Effector memory CD8-positive, alpha-beta T cell (primary cell): ENCODE measurements around the gene MACIR.

Experiments
- ATAC-seq: fragments of 150-1000 bp; cut with Tn5 transposase; replicated peaks from 2 replicates; pipeline ENCODE4 v1.10.0; 2021; ENCODE audit warnings: mild to moderate bottlenecking, moderate library complexity
- DNase-seq, 3 experiments: peaks; one replicate each; pipeline ENCODE4 v3.0.0; 2021
- H3K27ac Mint-ChIP-seq, 2 donors: one replicate each; pipeline ENCODE4 v1.8.0; 2022; ENCODE audit warnings: mild to moderate bottlenecking in 2 of 2, mixed read lengths in 2 of 2, moderate library complexity in 2 of 2
- H3K27me3 Mint-ChIP-seq, 2 donors: one replicate each; pipeline ENCODE4 v1.8.0; 2022; ENCODE audit warnings: mixed read lengths in 2 of 2
- H3K36me3 Mint-ChIP-seq: one replicate; pipeline ENCODE4 v1.8.0; 2022; ENCODE audit warnings: mild to moderate bottlenecking, moderate library complexity, mixed read lengths; ENCODE audit not compliant: insufficient read depth
- H3K4me1 Mint-ChIP-seq, 2 donors: one replicate each; pipeline ENCODE4 v1.8.0; 2022; ENCODE audit warnings: low read depth in 2 of 2, mixed read lengths in 2 of 2
- H3K4me3 Mint-ChIP-seq, 2 donors: one replicate each; pipeline ENCODE4 v1.8.0; 2022; ENCODE audit warnings: mild to moderate bottlenecking in 2 of 2, mixed read lengths in 2 of 2, moderate library complexity in 2 of 2
- H3K9me3 Mint-ChIP-seq, 2 donors: one replicate each; pipeline ENCODE4 v1.8.0; 2022; ENCODE audit warnings: mixed read lengths in 2 of 2

MACIR gene

GRCh38 chr5:103228061-103228460 is 30.5 kb upstream of the MACIR start:
- no peak for ATAC-seq
- Mint-ChIP-seq H3K4me1 (peaks cover 0 to 2% of the 10 kb centered on the region in 2 donors), H3K9me3 (no peaks in the 10 kb centered on the region), H3K27me3 (peaks cover 37 to 39% of the 10 kb centered on the region in 2 donors), H3K36me3 (no peaks in the 10 kb centered on the region), H3K4me3 (no peak overlapping the region), H3K27ac (no peak overlapping the region)
- DNase-seq = no peak

DNA sequence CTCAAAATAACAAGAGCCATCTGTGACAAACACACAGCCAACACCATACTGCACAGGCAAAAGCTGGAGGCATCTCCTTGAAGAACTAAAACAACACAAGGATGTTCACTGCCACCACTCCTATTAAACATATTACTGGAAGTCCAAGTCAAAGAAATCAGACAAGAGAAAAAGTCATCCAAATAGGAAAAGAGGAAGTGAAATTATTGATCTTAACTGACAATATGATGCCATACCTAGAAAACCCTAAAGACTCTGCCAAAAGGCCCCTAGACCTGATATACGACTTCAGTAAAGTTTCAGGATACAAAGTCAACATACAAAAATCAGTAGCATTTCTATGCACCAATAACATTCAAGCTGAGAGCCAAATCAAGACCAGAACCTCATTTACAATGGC is 30.0 kb upstream of the MACIR start:
- no peak overlapping the region for H3K4me3 Mint-ChIP-seq
- H3K4me1 Mint-ChIP-seq = peaks cover 0 to 2% of the 10 kb centered on the region in 2 donors
- peaks cover 37 to 39% of the 10 kb centered on the region in 2 donors for H3K27me3 Mint-ChIP-seq
- no peaks in the 10 kb centered on the region for H3K36me3 Mint-ChIP-seq
- no peak overlapping the region for H3K27ac Mint-ChIP-seq
- no peaks in the 10 kb centered on the region for H3K9me3 Mint-ChIP-seq
- DNase-seq (no peak), ATAC-seq (no peak)

- Mint-ChIP-seq H3K4me3 (no peak overlapping the region), H3K27me3 (peaks cover 20 to 21% of the 10 kb centered on the region in 2 donors), H3K36me3 (no peaks in the 10 kb centered on the region), H3K4me1 (no peaks in the 10 kb centered on the region), H3K9me3 (no peaks in the 10 kb centered on the region), H3K27ac (no peak overlapping the region)
- ATAC-seq (peak; percentile 80), DNase-seq (peak in 1 of 3 experiments; percentile 12)
These were observed 26.1 kb upstream of the MACIR start for GRCh38 chr5:103232393-103232999.

GRCh38 chr5:103234239-103234975 is 24.2 kb upstream of the MACIR start:
- H3K4me1 Mint-ChIP-seq = no peaks in the 10 kb centered on the region
- H3K9me3 Mint-ChIP-seq = no peaks in the 10 kb centered on the region
- no peak overlapping the region for H3K27ac Mint-ChIP-seq
- no peak overlapping the region for H3K4me3 Mint-ChIP-seq
- peaks cover 14 to 18% of the 10 kb centered on the region in 2 donors for H3K27me3 Mint-ChIP-seq
- no peak for DNase-seq
- no peaks in the 10 kb centered on the region for H3K36me3 Mint-ChIP-seq
- ATAC-seq = no peak

DNA sequence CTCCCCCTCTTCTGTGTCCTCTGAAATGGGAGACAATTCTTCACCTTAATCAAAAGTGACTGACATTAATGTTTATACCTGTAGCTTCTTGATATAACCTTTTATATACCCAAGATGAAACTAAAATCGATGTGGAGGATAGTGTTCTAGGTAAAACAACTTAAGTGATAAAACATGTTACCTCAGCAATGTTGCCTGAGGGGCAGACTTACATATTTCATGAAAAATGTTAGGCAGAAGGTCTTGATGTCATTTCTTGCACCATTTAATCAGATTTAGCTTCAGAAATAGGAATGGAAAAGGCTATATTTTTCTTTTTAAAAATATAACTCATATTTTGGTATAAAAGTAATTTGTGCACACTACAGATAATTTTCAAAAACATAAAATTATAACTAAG is 22.7 kb upstream of the MACIR start:
- no peaks in the 10 kb centered on the region for H3K9me3 Mint-ChIP-seq
- no peaks in the 10 kb centered on the region for H3K36me3 Mint-ChIP-seq
- no peak overlapping the region for H3K27ac Mint-ChIP-seq
- DNase-seq = no peak
- no peaks in the 10 kb centered on the region for H3K4me1 Mint-ChIP-seq
- no peak for ATAC-seq
- no peak overlapping the region for H3K4me3 Mint-ChIP-seq
- H3K27me3 Mint-ChIP-seq = peaks cover 17 to 23% of the 10 kb centered on the region in 2 donors

GRCh38 chr5:103237778-103238177 is 20.8 kb upstream of the MACIR start:
- no peak overlapping the region for H3K4me3 Mint-ChIP-seq
- H3K4me1 Mint-ChIP-seq = no peaks in the 10 kb centered on the region
- ATAC-seq = no peak
- H3K27ac Mint-ChIP-seq = no peak overlapping the region
- H3K36me3 Mint-ChIP-seq = no peaks in the 10 kb centered on the region
- no peaks in the 10 kb centered on the region for H3K9me3 Mint-ChIP-seq
- H3K27me3 Mint-ChIP-seq = peaks cover 34% of the 10 kb centered on the region in 2 donors
- DNase-seq = no peak

GRCh38 chr5:103243665-103244064 is 14.9 kb upstream of the MACIR start:
- ATAC-seq (no peak), DNase-seq (no peak)
- Mint-ChIP-seq H3K36me3 (no peaks in the 10 kb centered on the region), H3K27me3 (peaks cover 63 to 70% of the 10 kb centered on the region in 2 donors), H3K4me1 (peaks cover 6 to 7% of the 10 kb centered on the region in 2 donors), H3K4me3 (no peak overlapping the region), H3K9me3 (no peaks in the 10 kb centered on the region), H3K27ac (no peak overlapping the region)

GRCh38 chr5:103244398-103244797 is 14.2 kb upstream of the MACIR start:
- H3K36me3 Mint-ChIP-seq = no peaks in the 10 kb centered on the region
- H3K9me3 Mint-ChIP-seq = no peaks in the 10 kb centered on the region
- ATAC-seq (no peak), DNase-seq (no peak)
- peaks cover 6 to 7% of the 10 kb centered on the region in 2 donors for H3K4me1 Mint-ChIP-seq
- H3K27me3 Mint-ChIP-seq = peaks cover 65 to 67% of the 10 kb centered on the region in 2 donors
- H3K4me3 Mint-ChIP-seq = no peak overlapping the region
- no peak overlapping the region for H3K27ac Mint-ChIP-seq

DNA sequence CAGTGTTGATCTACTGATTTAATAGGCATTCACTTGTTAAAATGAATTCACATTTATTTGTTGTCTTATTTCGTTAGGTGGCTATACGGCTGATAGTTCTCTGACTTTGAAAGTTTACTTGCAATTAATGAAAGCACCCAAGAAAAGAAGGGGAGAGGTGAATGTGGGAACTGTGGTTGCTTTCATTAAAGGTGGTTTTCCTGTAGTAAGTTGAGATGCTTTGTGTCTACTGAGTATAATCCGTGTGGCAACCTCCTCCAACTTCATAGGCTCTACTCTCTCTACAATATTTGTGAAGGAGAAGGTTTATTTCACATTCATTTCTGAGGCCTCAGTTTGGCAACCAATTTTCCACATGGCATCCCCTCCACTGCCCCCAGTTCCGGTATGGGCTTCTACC is 12.8 kb upstream of the MACIR start:
- Mint-ChIP-seq H3K27me3 (peaks cover 72 to 75% of the 10 kb centered on the region in 2 donors), H3K4me1 (peaks cover 6 to 7% of the 10 kb centered on the region in 2 donors), H3K4me3 (no peak overlapping the region), H3K9me3 (no peaks in the 10 kb centered on the region), H3K27ac (no peak overlapping the region), H3K36me3 (no peaks in the 10 kb centered on the region)
- peak; percentile 69 for ATAC-seq
- DNase-seq = no peak

GRCh38 chr5:103247118-103247517 is 11.4 kb upstream of the MACIR start:
- ATAC-seq (no peak), DNase-seq (no peak)
- Mint-ChIP-seq H3K27me3 (peaks cover 70 to 76% of the 10 kb centered on the region in 2 donors), H3K4me1 (peaks cover 6 to 7% of the 10 kb centered on the region in 2 donors), H3K9me3 (no peaks in the 10 kb centered on the region), H3K4me3 (no peak overlapping the region), H3K36me3 (no peaks in the 10 kb centered on the region), H3K27ac (no peak overlapping the region)

DNA sequence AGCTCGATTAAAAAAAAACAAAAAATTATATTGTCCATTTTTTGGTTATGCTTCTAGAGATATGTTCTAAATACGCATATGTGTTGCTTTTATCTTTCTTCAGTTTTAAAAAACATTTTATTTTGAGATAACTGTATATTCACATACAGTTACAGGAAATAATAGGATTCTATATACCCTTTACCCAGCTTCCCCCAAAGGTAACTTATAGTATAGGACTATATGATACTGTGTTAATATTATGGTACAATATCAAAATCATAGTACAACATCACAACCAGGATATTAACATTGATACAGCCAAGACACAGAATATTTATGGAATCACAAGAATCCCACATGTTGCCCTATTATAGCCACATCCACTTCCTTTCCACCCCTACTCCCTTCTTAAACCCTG is 9.5 kb upstream of the MACIR start:
- H3K4me1 Mint-ChIP-seq = peaks cover 6 to 7% of the 10 kb centered on the region in 2 donors
- no peaks in the 10 kb centered on the region for H3K9me3 Mint-ChIP-seq
- no peaks in the 10 kb centered on the region for H3K36me3 Mint-ChIP-seq
- ATAC-seq (no peak), DNase-seq (no peak)
- peaks cover 57 to 66% of the 10 kb centered on the region in 2 donors for H3K27me3 Mint-ChIP-seq
- H3K27ac Mint-ChIP-seq = no peak overlapping the region
- no peak overlapping the region for H3K4me3 Mint-ChIP-seq

GRCh38 chr5:103254921-103255320 is 3.6 kb upstream of the MACIR start:
- Mint-ChIP-seq H3K27ac (no peak overlapping the region), H3K4me3 (no peak overlapping the region), H3K4me1 (peaks cover 4 to 6% of the 10 kb centered on the region in 2 donors), H3K36me3 (peaks cover 4% of the 10 kb centered on the region), H3K27me3 (peaks cover 33 to 43% of the 10 kb centered on the region in 2 donors), H3K9me3 (no peaks in the 10 kb centered on the region)
- no peak for ATAC-seq
- DNase-seq = no peak

- H3K9me3 Mint-ChIP-seq = no peaks in the 10 kb centered on the region
- peaks cover 26 to 36% of the 10 kb centered on the region in 2 donors for H3K27me3 Mint-ChIP-seq
- DNase-seq (no peak), ATAC-seq (no peak)
- peaks cover 7 to 10% of the 10 kb centered on the region in 2 donors for H3K4me1 Mint-ChIP-seq
- H3K4me3 Mint-ChIP-seq = no peak overlapping the region
- H3K27ac Mint-ChIP-seq = no peak overlapping the region
- H3K36me3 Mint-ChIP-seq = peaks cover 4% of the 10 kb centered on the region
These were observed 2.9 kb upstream of the MACIR start for GRCh38 chr5:103255691-103256090.

DNA sequence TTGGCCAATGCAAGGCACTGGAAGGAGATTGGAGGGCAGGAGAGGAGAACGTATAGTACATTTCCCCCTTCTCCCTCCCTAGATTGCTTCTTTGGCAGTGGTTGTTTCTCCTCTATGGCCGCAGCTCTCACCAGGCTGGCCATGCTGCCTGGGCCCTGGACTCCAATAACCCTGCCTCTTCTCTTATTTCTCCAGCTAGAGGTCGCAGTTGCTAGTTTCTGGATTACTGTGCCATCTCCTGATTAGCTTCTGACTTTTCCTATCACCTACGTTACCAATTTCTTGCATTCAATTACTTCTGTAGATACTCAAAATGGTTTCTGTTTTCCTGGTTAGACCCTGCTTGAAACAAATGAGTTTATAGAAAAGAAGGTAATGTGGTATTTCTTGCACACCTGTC is 2.4 kb upstream of the MACIR start:
- no peak overlapping the region for H3K4me3 Mint-ChIP-seq
- DNase-seq (no peak), ATAC-seq (no peak)
- peaks cover 21 to 31% of the 10 kb centered on the region in 2 donors for H3K27me3 Mint-ChIP-seq
- H3K4me1 Mint-ChIP-seq = peaks cover 7 to 15% of the 10 kb centered on the region in 2 donors
- no peak overlapping the region for H3K27ac Mint-ChIP-seq
- H3K9me3 Mint-ChIP-seq = no peaks in the 10 kb centered on the region
- H3K36me3 Mint-ChIP-seq = peaks cover 4% of the 10 kb centered on the region
